HepG2 (cell line): ENCODE results near the gene HSD11B2. TPM values are rescaled to one million over a fixed set of nuclear protein-coding genes. Genes with fewer than 3 reads are reported as not detected.

Source experiments
- ATAC-seq: fragments of 200-7000 bp; cut with Tn5 transposase; 3 replicates; pipeline ENCODE4 v1.9.1; 2020; ENCODE audit warnings: mild to moderate bottlenecking, moderate library complexity
- BruUV-seq: library from RNA; stranded (reverse); fragments of 400-500 nt; replicated peaks from 2 replicates; lab custom pipeline; 2021; lab: Mats Ljungman, UMichigan
- CTCF ChIA-PET: fragments of 300-600 bp; formaldehyde crosslinking; extraction: SDS; loops from one replicate; lab custom pipeline; 2021; ENCODE audit warnings: low total read pairs, inconsistent platforms, low intra/inter-chr PET ratio; lab: Yijun Ruan, JAX
- POLR2A ChIA-PET: fragments of 350-600 bp; sonication (Branson Sonifier 250); formaldehyde crosslinking; loops from one replicate; lab custom pipeline; 2020; ENCODE audit warnings: antibody characterized with exemption, inconsistent platforms; lab: Yijun Ruan, JAX
- DNase-seq: peaks from one replicate; pipeline ENCODE4 v3.0.0-alpha.2; 2015; ENCODE audit warnings: low spot score
- FAIRE-seq: peaks from 3 replicates; lab custom pipeline; 2011; peaks lifted over from hg19 to GRCh38; lab: Jason Lieb, UNC
- H2AFZ ChIP-seq: one replicate; pipeline ENCODE4 v1.6.1; 2011; ENCODE audit warnings: low read length, inconsistent platforms
- H3K27ac ChIP-seq: fragments of 300-600 bp; 3 replicates; pipeline ENCODE4 v1.8.0; 2011; ENCODE audit warnings: mixed run types, mild to moderate bottlenecking, mixed read lengths, low read length, inconsistent platforms; ENCODE audit not compliant: insufficient read depth; ENCODE audit errors: extremely low read length
- H3K27me3 ChIP-seq, 2 experiments: fragments of 200-600 bp in 1 of 2; 2 replicates in 1 of 2; 3 replicates in 1 of 2; pipeline versions ENCODE4 v1.6.0 to v1.8.0; 2011; ENCODE audit warnings: low read length in 2 of 2, mild to moderate bottlenecking in 2 of 2, moderate library complexity in 2 of 2, inconsistent platforms in 1 of 2; ENCODE audit not compliant: insufficient read depth in 2 of 2, control insufficient read depth in 1 of 2
- H3K36me3 ChIP-seq, 2 experiments: fragments of 200-600 bp in 1 of 2; replicated peaks in 1 of 2; 2 replicates in 1 of 2; 3 replicates in 1 of 2; pipeline versions ENCODE4 v1.5.1 to v1.8.0; 2011; ENCODE audit warnings: low read length in 2 of 2, inconsistent platforms in 1 of 2; ENCODE audit not compliant: insufficient read depth in 2 of 2, control insufficient read depth in 1 of 2
- H3K4me1 ChIP-seq: 2 replicates; pipeline ENCODE4 v1.5.1; 2012; ENCODE audit warnings: low read length, inconsistent platforms; ENCODE audit not compliant: insufficient read depth
- H3K4me2 ChIP-seq: 2 replicates; pipeline ENCODE4 v1.6.0; 2011; ENCODE audit warnings: low read depth, low read length, inconsistent platforms
- H3K4me3 ChIP-seq, 3 experiments: fragments of 200-600 bp in 1 of 3; sonication (generic), shearing (Covaris generic) in 1 of 3; replicated peaks in 1 of 3; 2 replicates each; pipeline ENCODE4 v1.5.1; 2011 to 2016; ENCODE audit warnings: low read length in 3 of 3, inconsistent platforms in 2 of 3, low read depth in 2 of 3, mild to moderate bottlenecking in 2 of 3, control low read depth in 1 of 3, mixed read lengths in 1 of 3; ENCODE audit not compliant: insufficient read depth in 1 of 3
- H3K79me2 ChIP-seq: one replicate; pipeline ENCODE4 v1.6.1; 2011; ENCODE audit warnings: low read length, inconsistent platforms; ENCODE audit not compliant: insufficient read depth
- H3K9ac ChIP-seq: 2 replicates; pipeline ENCODE4 v1.6.0; 2011; ENCODE audit warnings: mild to moderate bottlenecking, low read depth, low read length, inconsistent platforms; ENCODE audit not compliant: insufficient read depth
- H3K9me3 ChIP-seq: 2 replicates; pipeline ENCODE4 v1.5.1; 2012; ENCODE audit warnings: mild to moderate bottlenecking, low read length
- H4K20me1 ChIP-seq: 2 replicates; pipeline ENCODE4 v1.6.0; 2011; ENCODE audit warnings: inconsistent platforms, mild to moderate bottlenecking, low read length, moderate library complexity; ENCODE audit not compliant: insufficient read depth
- ETS1 ChIP-seq: sonication (generic); formaldehyde crosslinking; IDR thresholded peaks from 2 replicates; pipeline ENCODE4 v1.4.0; 2020; ENCODE audit warnings: missing genetic modification reagents
- ETV6 ChIP-seq: sonication (generic); formaldehyde crosslinking; conservative IDR thresholded peaks from 2 replicates; pipeline ENCODE4 v1.4.0; 2020; ENCODE audit warnings: missing genetic modification reagents
- EZH2 ChIP-seq: conservative IDR thresholded peaks from 2 replicates; pipeline ENCODE4 v1.6.1; 2012; ENCODE audit warnings: mild to moderate bottlenecking, low read depth, low read length, moderate library complexity
- GLI4 ChIP-seq: sonication (generic); formaldehyde crosslinking; IDR thresholded peaks from 2 replicates; pipeline ENCODE4 v1.5.1; 2020; ENCODE audit warnings: missing genetic modification reagents, mild to moderate bottlenecking, moderate library complexity, borderline replicate concordance
- GLMP ChIP-seq: sonication (generic); formaldehyde crosslinking; IDR thresholded peaks from 2 replicates; pipeline ENCODE4 v1.9.0; 2021; ENCODE audit warnings: missing genetic modification reagents, mild to moderate bottlenecking, borderline replicate concordance
- PPARG ChIP-seq: conservative IDR thresholded peaks from 2 replicates; pipeline ENCODE4 v1.6.1; 2016; ENCODE audit warnings: missing biosample characterization, missing genetic modification reagents
- STAG1 ChIP-seq: sonication (generic); formaldehyde crosslinking; IDR thresholded peaks from 2 replicates; pipeline ENCODE4 v1.4.0; 2020; ENCODE audit warnings: missing genetic modification reagents
- ZSCAN5A ChIP-seq: sonication (generic); formaldehyde crosslinking; IDR thresholded peaks from 2 replicates; pipeline ENCODE4 v1.8.0; 2022; ENCODE audit warnings: mild to moderate bottlenecking, missing genetic modification reagents, borderline replicate concordance
- WGBS: methylation state at CpG from one replicate; pipeline ENCODE4 v1.1.6; 2017; ENCODE audit warnings: low lambda C conversion rate; 5-methylcytosine and 5-hydroxymethylcytosine counted together
- in situ Hi-C: cut with HindIII; loops from 2 replicates; pipeline ENCODE4 v1.10.0; 2017; ENCODE audit warnings: low pct_unique_long_range_greater_than_20kb; ENCODE audit not compliant: extremely low pct_ligation_motif_present
- intact Hi-C: fragments of 100-400 bp; cut with micrococcal nuclease; formaldehyde crosslinking; loops from one replicate; pipeline ENCODE4 v1.10.0; 2022; ENCODE audit not compliant: unreplicated experiment
- polyA plus RNA-seq, 8 experiments: library from polyadenylated mRNA; depleted of rRNA in 3 of 8; stranded (reverse) in 7 of 8; unstranded in 1 of 8; fragments of >200 nt; fragmentation: Illumina TruSeq in 4 of 8; extraction: Trizol in 4 of 8; gene quantifications; 2 replicates each; pipeline versions ENCODE4 v1.2.1 to v1.2.3, GENCODE V29; 2011 to 2016; ENCODE audit warnings: low read depth in 4 of 8, missing spikeins in 1 of 8, mixed read lengths in 1 of 8; ENCODE audit not compliant: insufficient read depth in 1 of 8
- total RNA-seq, 5 experiments: library from RNA; depleted of rRNA; stranded (reverse); fragments of >200 nt; fragmentation: Illumina TruSeq; extraction: Trizol; gene quantifications; 2 replicates each; pipeline ENCODE4 v1.2.3, GENCODE V29; 2016; ENCODE audit warnings: low read depth in 1 of 5
- TF ChIP-seq, protein P1 (sequence below): fragments of 450-650 bp; IDR thresholded peaks from 2 replicates; pipeline ENCODE4 v1.6.1; 2017; ENCODE audit warnings: mild to moderate bottlenecking

HSD11B2 gene
- total and polyA plus RNA-seq, 2 of the 13 experiments (the other 11 are each of a cell fraction or from before 2014, with no cell fraction given) = 8.9 to 13.6 TPM

- TF ChIP-seq ZSCAN5A (CRISPR knock-in tag) (no peak), GLI4 (CRISPR knock-in tag) (no peak)
- TF ChIP-seq, all 625 proteins: peak for 0
Observed at GRCh38 chr16:67425061-67425460, 5.9 kb upstream of the HSD11B2 start (continued).

DNA sequence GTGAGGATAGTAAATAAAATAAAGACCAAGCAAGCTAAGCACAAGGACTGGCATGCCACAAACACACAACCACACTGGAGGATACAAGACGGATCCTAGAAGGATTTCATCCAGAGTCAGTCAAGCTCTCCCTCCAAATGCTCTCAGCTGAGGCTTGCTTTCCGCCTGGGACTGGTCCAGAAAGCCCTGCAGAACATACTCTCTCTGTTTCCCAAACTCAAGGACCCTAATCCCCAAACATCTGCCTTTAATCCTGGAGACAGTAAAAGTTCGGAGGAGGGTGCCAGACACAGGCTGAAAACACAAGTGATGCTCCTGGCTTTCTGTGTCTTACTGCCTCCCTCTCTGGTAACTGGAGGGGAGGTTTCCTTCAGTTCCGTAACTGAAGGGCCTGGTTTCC, 5.3 kb upstream of the HSD11B2 start:
- Histone ChIP-seq H3K4me2 (no peak overlapping the region), H3K9ac (no peak overlapping the region), H3K27ac (no peak overlapping the region), H3K79me2 (no peaks in the 10 kb centered on the region), H3K9me3 (no peaks in the 10 kb centered on the region), H4K20me1 (no peaks in the 10 kb centered on the region), H3K27me3 (peaks cover 5 to 35% of the 10 kb centered on the region in 2 experiments), H3K4me1 (peaks cover 34% of the 10 kb centered on the region), H3K36me3 (no peaks in the 10 kb centered on the region), H2AFZ (no peak overlapping the region), H3K4me3 (no peak overlapping the region)
- intact Hi-C loops = loop anchor here (1.0 to 5.0 kb wide), 2 partner anchors 57 to 89 kb away; partner anchors contain the start of genes AGRP and ATP6V0D1
- POLR2A ChIA-PET = no interaction called here
- FAIRE-seq (no peak), ATAC-seq (no peak), DNase-seq (no peak)
- no TSS peak for BruUV-seq
- whole genome bisulfite sequencing = 15% methylated on average over 4 of the region's 4 CpGs
- CTCF ChIA-PET = interaction anchor here (6.5 kb wide), 1 partner anchor 41 kb away, joined by 98 read pairs; no protein-coding TSS in a partner anchor
- no peak for TF ChIP-seq ETV6 (CRISPR knock-in tag)
- peak; percentile 66; the same call in 1 of the 2 replicates for TF ChIP-seq EZH2
- TF ChIP-seq, all 625 proteins: peak for 1
- in situ Hi-C loops = no loop called here

GRCh38 chr16:67426022-67426421, 4.9 kb upstream of the HSD11B2 start:
- H3K27ac ChIP-seq = no peak overlapping the region
- no peak overlapping the region for H2AFZ ChIP-seq
- intact Hi-C loops = loop anchor here (5.0 kb wide), 1 partner anchor 56 kb away; the partner anchor contains the start of genes AGRP and ATP6V0D1
- CTCF ChIA-PET = interaction anchor here (6.5 kb wide), 1 partner anchor 41 kb away, joined by 98 read pairs; no protein-coding TSS in a partner anchor
- H3K4me1 ChIP-seq = peaks cover 34% of the 10 kb centered on the region
- H3K4me2 ChIP-seq = no peak overlapping the region
- H4K20me1 ChIP-seq = no peaks in the 10 kb centered on the region
- 36% methylated on average over 6 of the region's 7 CpGs for WGBS
- H3K4me3 ChIP-seq = no peak overlapping the region
- POLR2A ChIA-PET = no interaction called here
- DNase-seq (no peak), ATAC-seq (no peak), FAIRE-seq (no peak)
- H3K27me3 ChIP-seq = peaks cover 5 to 35% of the 10 kb centered on the region in 2 experiments
- no peaks in the 10 kb centered on the region for H3K36me3 ChIP-seq
- no peak overlapping the region for H3K9ac ChIP-seq
- no peaks in the 10 kb centered on the region for H3K9me3 ChIP-seq
- in situ Hi-C loops = no loop called here
- BruUV-seq = no TSS peak
- H3K79me2 ChIP-seq = no peaks in the 10 kb centered on the region
- TF ChIP-seq GLMP (CRISPR knock-in tag) (no peak), ETS1 (CRISPR knock-in tag) (no peak), PPARG (CRISPR knock-in tag) (no peak), STAG1 (no peak)
- TF ChIP-seq, protein P1, sequence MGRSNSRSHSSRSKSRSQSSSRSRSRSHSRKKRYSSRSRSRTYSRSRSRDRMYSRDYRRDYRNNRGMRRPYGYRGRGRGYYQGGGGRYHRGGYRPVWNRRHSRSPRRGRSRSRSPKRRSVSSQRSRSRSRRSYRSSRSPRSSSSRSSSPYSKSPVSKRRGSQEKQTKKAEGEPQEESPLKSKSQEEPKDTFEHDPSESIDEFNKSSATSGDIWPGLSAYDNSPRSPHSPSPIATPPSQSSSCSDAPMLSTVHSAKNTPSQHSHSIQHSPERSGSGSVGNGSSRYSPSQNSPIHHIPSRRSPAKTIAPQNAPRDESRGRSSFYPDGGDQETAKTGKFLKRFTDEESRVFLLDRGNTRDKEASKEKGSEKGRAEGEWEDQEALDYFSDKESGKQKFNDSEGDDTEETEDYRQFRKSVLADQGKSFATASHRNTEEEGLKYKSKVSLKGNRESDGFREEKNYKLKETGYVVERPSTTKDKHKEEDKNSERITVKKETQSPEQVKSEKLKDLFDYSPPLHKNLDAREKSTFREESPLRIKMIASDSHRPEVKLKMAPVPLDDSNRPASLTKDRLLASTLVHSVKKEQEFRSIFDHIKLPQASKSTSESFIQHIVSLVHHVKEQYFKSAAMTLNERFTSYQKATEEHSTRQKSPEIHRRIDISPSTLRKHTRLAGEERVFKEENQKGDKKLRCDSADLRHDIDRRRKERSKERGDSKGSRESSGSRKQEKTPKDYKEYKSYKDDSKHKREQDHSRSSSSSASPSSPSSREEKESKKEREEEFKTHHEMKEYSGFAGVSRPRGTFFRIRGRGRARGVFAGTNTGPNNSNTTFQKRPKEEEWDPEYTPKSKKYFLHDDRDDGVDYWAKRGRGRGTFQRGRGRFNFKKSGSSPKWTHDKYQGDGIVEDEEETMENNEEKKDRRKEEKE = no peak
